Hepatocyte (in vitro differentiated cells): ENCODE data around the gene TAPT1. TPM values are rescaled to one million over a fixed set of nuclear protein-coding genes. Genes with fewer than 3 reads are reported as not detected.
A peak's percentile ranks its signal among the peaks of the same experiment; 100 is the strongest.

ENCODE experiments used
- DNase-seq: peaks from one replicate; pipeline ENCODE4 v3.0.0-alpha.2; 2016; ENCODE audit warnings: low spot score
- H2AFZ ChIP-seq: fragments of 200-600 bp; sonication (generic); 2 replicates; pipeline ENCODE4 v1.6.0; 2016; ENCODE audit warnings: antibody characterized with exemption, mild to moderate bottlenecking
- H3K27ac ChIP-seq: fragments of 200-600 bp; sonication (generic); 2 replicates; pipeline ENCODE4 v1.5.1; 2016; ENCODE audit warnings: mild to moderate bottlenecking
- H3K27me3 ChIP-seq: fragments of 200-600 bp; sonication (generic); 2 replicates; pipeline ENCODE4 v1.6.1; 2016
- H3K36me3 ChIP-seq: fragments of 200-600 bp; sonication (generic); replicated peaks from 2 replicates; pipeline ENCODE4 v1.5.1; 2016; ENCODE audit warnings: low read depth; ENCODE audit not compliant: insufficient read depth
- H3K4me1 ChIP-seq: fragments of 200-600 bp; sonication (generic); 2 replicates; pipeline ENCODE4 v1.5.1; 2016; ENCODE audit warnings: mild to moderate bottlenecking, moderate library complexity; ENCODE audit not compliant: insufficient read depth
- H3K4me2 ChIP-seq: fragments of 200-600 bp; sonication (generic); 2 replicates; pipeline ENCODE4 v1.6.0; 2016
- H3K4me3 ChIP-seq: fragments of 200-600 bp; sonication (generic); 2 replicates; pipeline ENCODE4 v1.5.1; 2016; ENCODE audit warnings: mild to moderate bottlenecking
- H3K79me2 ChIP-seq: fragments of 200-600 bp; sonication (generic); 2 replicates; pipeline ENCODE4 v1.6.0; 2017; ENCODE audit warnings: mild to moderate bottlenecking
- H3K9me2 ChIP-seq: fragments of 200-600 bp; sonication (generic); replicated peaks from 2 replicates; pipeline ENCODE4 v1.6.0; 2017; ENCODE audit warnings: mild to moderate bottlenecking; ENCODE audit not compliant: insufficient read depth
- H3K9me3 ChIP-seq: fragments of 200-600 bp; sonication (generic); 2 replicates; pipeline ENCODE4 v1.5.1; 2016; ENCODE audit warnings: low read depth, mild to moderate bottlenecking
- H4K20me1 ChIP-seq: fragments of 200-600 bp; sonication (generic); 2 replicates; pipeline ENCODE4 v1.6.0; 2016; ENCODE audit warnings: mild to moderate bottlenecking; ENCODE audit not compliant: insufficient read depth, poor library complexity, severe bottlenecking
- CTCF ChIP-seq: fragments of 200-600 bp; sonication (generic); IDR thresholded peaks from 2 replicates; pipeline ENCODE4 v1.5.1; 2016; ENCODE audit warnings: antibody characterized with exemption, mild to moderate bottlenecking; ENCODE audit not compliant: poor library complexity
- EZH2 ChIP-seq: fragments of 200-600 bp; sonication (generic); IDR thresholded peaks from 2 replicates; pipeline ENCODE4 v1.6.1; 2016; ENCODE audit warnings: antibody characterized with exemption, mild to moderate bottlenecking, borderline replicate concordance
- EZH2phosphoT487 ChIP-seq: fragments of 200-600 bp; sonication (generic); IDR thresholded peaks from one replicate; pipeline ENCODE4 v1.6.1; 2018; ENCODE audit warnings: antibody characterized with exemption, mild to moderate bottlenecking, low read depth, moderate library complexity; ENCODE audit not compliant: unreplicated experiment, severe bottlenecking
- WGBS: methylation state at CpG from one replicate; pipeline ENCODE4 v1.1.6; 2016; ENCODE audit warnings: low lambda C conversion rate; ENCODE audit errors: missing lambda C conversion rate; 5-methylcytosine and 5-hydroxymethylcytosine counted together
- polyA plus RNA-seq: library from polyadenylated mRNA; unstranded; fragments of >200 nt; fragmentation: Nextera tagmentation; extraction: Ambion mirVana; gene quantifications from 2 replicates; pipeline ENCODE4 v1.2.1, GENCODE V29; 2016
- total RNA-seq: library from RNA; depleted of rRNA; stranded (reverse); fragments of >200 nt; gene quantifications from 2 replicates; pipeline ENCODE4 v1.2.3, GENCODE V29; 2014

TAPT1 gene
- total and polyA plus RNA-seq, 2 experiments from 2014 or later, result 12.9 to 19.3 TPM

DNA sequence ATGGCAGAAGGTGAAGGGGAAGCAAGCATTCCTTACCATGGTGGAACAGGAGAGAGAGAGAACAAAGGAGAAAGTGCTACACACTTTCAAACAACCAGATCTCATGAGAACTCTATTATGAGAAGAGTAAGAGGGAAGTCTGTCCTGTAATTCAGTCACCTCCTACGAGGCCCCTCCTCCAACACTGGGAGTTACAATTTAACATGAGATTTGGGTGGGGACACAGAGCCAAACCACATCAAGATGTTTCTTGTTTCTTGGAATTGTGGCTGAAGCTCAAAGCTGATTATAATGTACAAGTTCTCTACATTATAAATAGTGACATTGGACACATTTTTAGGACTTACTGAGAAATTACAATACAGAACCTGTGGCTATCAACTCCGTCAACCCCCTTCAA, 29.5 kb upstream of the TAPT1 start:
- Histone ChIP-seq H3K9me3 (no peaks in the 10 kb centered on the region), H3K79me2 (no peaks in the 10 kb centered on the region), H3K27ac (no peak overlapping the region), H3K36me3 (no peaks in the 10 kb centered on the region), H3K4me2 (no peak overlapping the region), H3K4me1 (no peaks in the 10 kb centered on the region), H3K9me2 (no peaks in the 10 kb centered on the region), H4K20me1 (no peaks in the 10 kb centered on the region), H2AFZ (no peak overlapping the region), H3K27me3 (no peaks in the 10 kb centered on the region), H3K4me3 (no peak overlapping the region)
- 92% methylated on average over 2 of the region's 2 CpGs for WGBS
- DNase-seq, result no peak
- TF ChIP-seq CTCF (no peak), EZH2 (no peak), EZH2phosphoT487 (no peak)

GRCh38 chr4:16253127-16253960, 27.1 kb upstream of the TAPT1 start:
- Histone ChIP-seq H3K9me3 (no peaks in the 10 kb centered on the region), H3K9me2 (no peaks in the 10 kb centered on the region), H3K27ac (no peak overlapping the region), H4K20me1 (no peaks in the 10 kb centered on the region), H2AFZ (no peak overlapping the region), H3K27me3 (no peaks in the 10 kb centered on the region), H3K79me2 (no peaks in the 10 kb centered on the region), H3K4me1 (peaks cover 5% of the 10 kb centered on the region), H3K4me3 (no peak overlapping the region), H3K4me2 (no peak overlapping the region), H3K36me3 (no peaks in the 10 kb centered on the region)
- WGBS, result 77% methylated on average over 2 of the region's 2 CpGs
- TF ChIP-seq EZH2phosphoT487 (no peak), EZH2 (no peak), CTCF (no peak)
- no peak for DNase-seq

DNA sequence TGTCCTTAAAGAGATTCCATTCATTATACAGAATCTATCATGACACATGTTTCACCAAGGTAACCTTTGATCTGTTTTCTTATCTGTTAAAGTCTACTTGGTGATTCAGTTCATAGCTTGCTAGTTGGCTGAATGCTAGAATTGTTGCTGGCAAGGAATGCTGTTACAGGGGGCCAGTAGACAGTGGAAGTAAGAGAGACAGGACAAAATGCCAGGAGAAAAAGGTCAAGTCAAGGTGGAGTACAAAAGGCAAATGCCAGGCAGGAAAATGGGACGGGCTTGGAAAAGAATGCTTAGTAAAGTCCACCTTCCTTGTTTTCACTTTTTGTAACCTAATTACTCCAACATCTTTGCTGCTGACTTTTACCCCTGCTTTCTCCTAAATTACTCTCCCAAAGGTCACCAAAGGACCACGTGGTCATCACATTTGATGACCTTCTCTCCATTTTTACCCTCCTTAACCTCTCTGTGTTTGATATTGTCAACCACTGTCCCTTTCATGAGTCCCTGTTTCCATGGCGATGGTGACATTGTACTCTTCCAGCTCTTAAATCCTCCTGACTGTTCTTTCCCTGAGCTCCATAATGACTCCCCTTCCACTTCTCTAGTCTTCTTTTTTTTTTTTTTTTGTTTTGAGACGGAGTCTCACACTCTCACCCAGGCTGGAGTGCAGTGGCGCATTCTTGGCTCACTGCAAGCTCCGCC, 24.5 kb upstream of the TAPT1 start:
- H3K36me3 ChIP-seq, result no peaks in the 10 kb centered on the region
- H2AFZ ChIP-seq, result no peak overlapping the region
- peak overlapping the region; percentile 58 for H3K27ac ChIP-seq
- peak overlapping the region; percentile 46 for H3K4me2 ChIP-seq
- TF ChIP-seq EZH2 (no peak), CTCF (no peak), EZH2phosphoT487 (no peak)
- H4K20me1 ChIP-seq, result no peaks in the 10 kb centered on the region
- 81% methylated on average over 6 of the region's 6 CpGs for WGBS
- H3K9me2 ChIP-seq, result no peaks in the 10 kb centered on the region
- peaks cover 5% of the 10 kb centered on the region for H3K4me1 ChIP-seq
- peak; percentile 46 for DNase-seq
- H3K27me3 ChIP-seq, result no peaks in the 10 kb centered on the region
- no peaks in the 10 kb centered on the region for H3K79me2 ChIP-seq
- no peaks in the 10 kb centered on the region for H3K9me3 ChIP-seq
- H3K4me3 ChIP-seq, result no peak overlapping the region
